Astrocyte (in vitro differentiated cells and primary cell): ENCODE data around the gene FYN. TPM values are rescaled to one million over a fixed set of nuclear protein-coding genes. Genes with fewer than 3 reads are reported as not detected.
A peak's percentile ranks its signal among the peaks of the same experiment; 100 is the strongest.

ENCODE experiments used
- DNase-seq: peaks from one replicate; pipeline ENCODE4 v3.0.0-alpha.2; 2010; ENCODE audit warnings: low read depth
- FAIRE-seq: peaks from 2 replicates; lab custom pipeline; 2011; peaks lifted over from hg19 to GRCh38; lab: Jason Lieb, UNC
- H2AFZ ChIP-seq: 2 replicates; pipeline ENCODE4 v1.6.0; 2012; ENCODE audit warnings: low read depth, low read length, inconsistent platforms
- H3K27ac ChIP-seq: 2 replicates; pipeline ENCODE4 v1.5.1; 2011; ENCODE audit warnings: low read depth, low read length, inconsistent platforms
- H3K27me3 ChIP-seq: 2 replicates; pipeline ENCODE4 v1.6.0; 2011; ENCODE audit warnings: low read length, inconsistent platforms; ENCODE audit not compliant: insufficient read depth
- H3K36me3 ChIP-seq: 2 replicates; pipeline ENCODE4 v1.5.1; 2011; ENCODE audit warnings: low read length, inconsistent platforms; ENCODE audit not compliant: insufficient read depth
- H3K4me1 ChIP-seq: 2 replicates; pipeline ENCODE4 v1.5.1; 2011; ENCODE audit warnings: low read length, inconsistent platforms; ENCODE audit not compliant: insufficient read depth
- H3K4me2 ChIP-seq: 2 replicates; pipeline ENCODE4 v1.6.0; 2012; ENCODE audit warnings: low read length, inconsistent platforms
- H3K4me3 ChIP-seq: 2 replicates; pipeline ENCODE4 v1.5.1; 2011; ENCODE audit warnings: low read depth, mild to moderate bottlenecking, low read length, inconsistent platforms; ENCODE audit not compliant: insufficient read depth
- H3K79me2 ChIP-seq: 2 replicates; pipeline ENCODE4 v1.6.0; 2012; ENCODE audit warnings: mild to moderate bottlenecking, low read length, inconsistent platforms; ENCODE audit not compliant: insufficient read depth
- H3K9ac ChIP-seq: 2 replicates; pipeline ENCODE4 v1.6.0; 2012; ENCODE audit warnings: mild to moderate bottlenecking, low read length, inconsistent platforms
- H3K9me3 ChIP-seq: 2 replicates; pipeline ENCODE4 v1.5.1; 2012; ENCODE audit warnings: low read depth, mild to moderate bottlenecking, low read length, inconsistent platforms; ENCODE audit not compliant: insufficient read depth
- H4K20me1 ChIP-seq: 2 replicates; pipeline ENCODE4 v1.6.0; 2012; ENCODE audit warnings: low read length, inconsistent platforms; ENCODE audit not compliant: insufficient read depth
- H3K27ac Mint-ChIP-seq: one replicate; pipeline ENCODE4 v1.8.0; 2021; ENCODE audit warnings: mild to moderate bottlenecking, mixed read lengths; ENCODE audit not compliant: unreplicated experiment
- H3K27me3 Mint-ChIP-seq: one replicate; pipeline ENCODE4 v1.8.0; 2021; ENCODE audit warnings: low read depth, mixed read lengths; ENCODE audit not compliant: unreplicated experiment
- H3K36me3 Mint-ChIP-seq: one replicate; pipeline ENCODE4 v1.8.0; 2021; ENCODE audit warnings: low read depth, mixed read lengths; ENCODE audit not compliant: unreplicated experiment
- H3K4me1 Mint-ChIP-seq: one replicate; pipeline ENCODE4 v1.8.0; 2021; ENCODE audit warnings: low read depth, mixed read lengths; ENCODE audit not compliant: unreplicated experiment
- H3K4me3 Mint-ChIP-seq: one replicate; pipeline ENCODE4 v1.8.0; 2021; ENCODE audit warnings: mild to moderate bottlenecking, moderate library complexity, mixed read lengths; ENCODE audit not compliant: unreplicated experiment
- H3K9me3 Mint-ChIP-seq: one replicate; pipeline ENCODE4 v1.8.0; 2021; ENCODE audit warnings: mild to moderate bottlenecking, mixed read lengths; ENCODE audit not compliant: unreplicated experiment
- CTCF ChIP-seq: IDR thresholded peaks from 2 replicates; pipeline ENCODE4 v1.5.1; 2011; ENCODE audit warnings: low read depth, mild to moderate bottlenecking, inconsistent platforms, low read length, moderate library complexity; ENCODE audit not compliant: insufficient read depth
- EZH2 ChIP-seq: IDR thresholded peaks from 2 replicates; pipeline ENCODE4 v1.6.1; 2012; ENCODE audit warnings: mild to moderate bottlenecking, low read length, inconsistent platforms; ENCODE audit not compliant: insufficient read depth
- total RNA-seq: library from RNA; stranded (reverse); gene quantifications from 2 replicates; pipeline ENCODE4 v1.2.1, GENCODE V29; 2021

FYN gene
- total RNA-seq, 1 donor from 2014 or later, result 167 TPM

- H3K27ac Mint-ChIP-seq, result no peak overlapping the region
- peak overlapping the region; percentile 28 for H3K4me3 Mint-ChIP-seq
- Histone ChIP-seq H3K4me3 (no peak overlapping the region), H3K4me2 (no peak overlapping the region), H3K27me3 (no peaks in the 10 kb centered on the region), H3K36me3 (peaks cover 9% of the 10 kb centered on the region), H2AFZ (no peak overlapping the region), H3K4me1 (peaks cover 8% of the 10 kb centered on the region), H3K9me3 (no peaks in the 10 kb centered on the region), H4K20me1 (peaks cover 8% of the 10 kb centered on the region), H3K9ac (no peak overlapping the region), H3K79me2 (no peaks in the 10 kb centered on the region), H3K27ac (no peak overlapping the region)
- peaks cover 30% of the 10 kb centered on the region for H3K36me3 Mint-ChIP-seq
- H3K9me3 Mint-ChIP-seq, result no peaks in the 10 kb centered on the region
- peaks cover 8% of the 10 kb centered on the region for H3K4me1 Mint-ChIP-seq
- DNase-seq (no peak), FAIRE-seq (no peak)
- no peak for TF ChIP-seq CTCF
- no peak for TF ChIP-seq EZH2
- no peaks in the 10 kb centered on the region for H3K27me3 Mint-ChIP-seq
These were observed 181.7 kb downstream of the FYN start for GRCh38 chr6:111691345-111692225.

DNA sequence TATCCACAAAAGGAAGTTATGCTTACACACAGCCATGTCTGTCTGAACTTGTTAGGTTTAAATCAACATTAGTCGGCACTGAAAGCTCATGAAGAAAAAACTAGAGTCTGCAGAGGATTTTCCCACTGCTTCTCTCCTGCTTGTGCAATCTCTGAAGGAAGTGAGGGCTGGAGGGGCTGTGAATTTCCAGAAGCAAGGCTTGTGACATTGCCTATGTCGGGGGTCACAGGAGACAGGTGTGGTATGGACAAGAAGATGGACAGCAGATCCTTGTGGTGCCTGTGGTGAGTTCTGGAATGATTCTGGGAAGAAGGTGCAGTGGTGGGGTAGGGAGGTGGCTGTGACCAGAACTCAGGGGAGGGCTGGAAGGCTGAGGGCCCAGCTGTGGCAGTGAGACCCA, 183.3 kb downstream of the FYN start:
- peaks cover 4% of the 10 kb centered on the region for H3K27me3 ChIP-seq
- no peak overlapping the region for H3K4me3 ChIP-seq
- no peak overlapping the region for H3K4me2 ChIP-seq
- Mint-ChIP-seq H3K4me3 (no peak overlapping the region), H3K27me3 (no peaks in the 10 kb centered on the region), H3K27ac (no peak overlapping the region), H3K36me3 (peaks cover 36% of the 10 kb centered on the region), H3K4me1 (peaks cover 8% of the 10 kb centered on the region), H3K9me3 (no peaks in the 10 kb centered on the region)
- no peaks in the 10 kb centered on the region for H3K79me2 ChIP-seq
- H2AFZ ChIP-seq, result no peak overlapping the region
- peaks cover 10% of the 10 kb centered on the region for H3K36me3 ChIP-seq
- peaks cover 8% of the 10 kb centered on the region for H4K20me1 ChIP-seq
- no peak for FAIRE-seq
- DNase-seq, result no peak
- no peaks in the 10 kb centered on the region for H3K9me3 ChIP-seq
- TF ChIP-seq EZH2 (no peak), CTCF (no peak)
- H3K9ac ChIP-seq, result no peak overlapping the region
- peaks cover 14% of the 10 kb centered on the region for H3K4me1 ChIP-seq
- no peak overlapping the region for H3K27ac ChIP-seq

DNA sequence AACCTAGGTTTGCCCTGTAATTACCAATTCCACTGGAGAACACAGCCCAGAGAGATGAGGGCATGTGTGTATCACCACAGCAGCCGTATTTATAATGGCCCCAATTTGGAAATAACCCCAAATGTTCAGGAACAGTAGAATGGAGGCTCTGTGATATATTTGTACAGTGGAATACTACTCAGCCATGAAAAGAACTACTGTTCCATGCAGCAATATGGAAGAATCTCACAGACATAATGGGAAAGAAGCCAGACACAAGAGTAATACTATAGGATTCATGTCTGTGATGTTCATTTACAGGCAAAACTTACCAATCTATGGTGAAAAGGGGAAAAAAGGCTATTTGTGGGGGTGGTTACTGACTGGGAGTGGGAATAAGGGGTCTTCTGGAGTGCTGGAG, 183.8 kb downstream of the FYN start:
- no peak for TF ChIP-seq EZH2
- TF ChIP-seq CTCF, result no peak
- no peaks in the 10 kb centered on the region for H3K9me3 ChIP-seq
- H3K27ac ChIP-seq, result no peak overlapping the region
- peaks cover 37% of the 10 kb centered on the region for H3K36me3 Mint-ChIP-seq
- no peaks in the 10 kb centered on the region for H3K9me3 Mint-ChIP-seq
- peaks cover 10% of the 10 kb centered on the region for H3K36me3 ChIP-seq
- H3K4me3 ChIP-seq, result no peak overlapping the region
- no peaks in the 10 kb centered on the region for H3K79me2 ChIP-seq
- H2AFZ ChIP-seq, result no peak overlapping the region
- peaks cover 16% of the 10 kb centered on the region for H3K4me1 ChIP-seq
- no peak overlapping the region for H3K9ac ChIP-seq
- H3K4me1 Mint-ChIP-seq, result peaks cover 8% of the 10 kb centered on the region
- peaks cover 8% of the 10 kb centered on the region for H4K20me1 ChIP-seq
- no peak for DNase-seq
- H3K4me2 ChIP-seq, result no peak overlapping the region
- H3K4me3 Mint-ChIP-seq, result no peak overlapping the region
- no peak for FAIRE-seq
- H3K27me3 ChIP-seq, result peaks cover 4% of the 10 kb centered on the region
- H3K27ac Mint-ChIP-seq, result no peak overlapping the region
- H3K27me3 Mint-ChIP-seq, result no peaks in the 10 kb centered on the region
